DND-41 (cell line): ENCODE data around the gene C18orf63.

Experiments used
- ATAC-seq: fragments of 200-7000 bp; cut with Tn5 transposase; 3 replicates; pipeline ENCODE4 v1.9.1; 2021; ENCODE audit warnings: low read depth; ENCODE audit not compliant: insufficient read depth
- DNase-seq: peaks from one replicate; pipeline ENCODE4 v3.0.0-alpha.2; 2020
- H2AFZ ChIP-seq: 2 replicates; pipeline ENCODE4 v1.6.0; 2012; ENCODE audit warnings: low read depth, low read length
- H3K27ac ChIP-seq: 2 replicates; pipeline ENCODE4 v1.5.1; 2012; ENCODE audit warnings: low read length, inconsistent platforms
- H3K27me3 ChIP-seq: fragments of 200-600 bp; sonication (generic); 2 replicates; pipeline ENCODE4 v1.6.0; 2012; ENCODE audit warnings: low read length, mild to moderate bottlenecking, inconsistent platforms; ENCODE audit not compliant: insufficient read depth, poor library complexity
- H3K36me3 ChIP-seq: 2 replicates; pipeline ENCODE4 v1.5.1; 2012; ENCODE audit warnings: low read length, inconsistent platforms; ENCODE audit not compliant: insufficient read depth
- H3K4me1 ChIP-seq: 2 replicates; pipeline ENCODE4 v1.5.1; 2012; ENCODE audit warnings: mild to moderate bottlenecking, low read length; ENCODE audit not compliant: insufficient read depth
- H3K4me2 ChIP-seq: 2 replicates; pipeline ENCODE4 v1.6.0; 2012; ENCODE audit warnings: mild to moderate bottlenecking, moderate library complexity, low read length, inconsistent platforms; ENCODE audit not compliant: insufficient read depth
- H3K4me3 ChIP-seq, 2 experiments: fragments of 200-600 bp in 1 of 2; shearing (Covaris generic) in 1 of 2; 2 replicates each; pipeline ENCODE4 v1.5.1; 2012 to 2016; ENCODE audit warnings: inconsistent platforms in 2 of 2, low read length in 2 of 2, mild to moderate bottlenecking in 2 of 2, low read depth in 1 of 2, moderate library complexity in 1 of 2
- H3K79me2 ChIP-seq: 2 replicates; pipeline ENCODE4 v1.6.0; 2012; ENCODE audit warnings: low read length, inconsistent platforms; ENCODE audit not compliant: insufficient read depth
- H3K9ac ChIP-seq: 2 replicates; pipeline ENCODE4 v1.6.0; 2012; ENCODE audit warnings: low read depth, mild to moderate bottlenecking, inconsistent platforms, low read length, moderate library complexity
- H3K9me3 ChIP-seq: 2 replicates; pipeline ENCODE4 v1.5.1; 2012; ENCODE audit warnings: low read length, moderate library complexity, mild to moderate bottlenecking, inconsistent platforms; ENCODE audit not compliant: insufficient read depth, severe bottlenecking
- H4K20me1 ChIP-seq: 2 replicates; pipeline ENCODE4 v1.6.0; 2012; ENCODE audit warnings: low read length; ENCODE audit not compliant: insufficient read depth
- CTCF ChIP-seq: IDR thresholded peaks from 2 replicates; pipeline ENCODE4 v1.5.1; 2012; ENCODE audit warnings: borderline replicate concordance, low read length, moderate library complexity, mild to moderate bottlenecking; ENCODE audit not compliant: poor library complexity, severe bottlenecking; ENCODE audit errors: extremely low read depth
- EZH2 ChIP-seq: IDR thresholded peaks from 3 replicates; pipeline ENCODE4 v1.6.1; 2012; ENCODE audit warnings: borderline replicate concordance, low read depth, mild to moderate bottlenecking, moderate library complexity, low read length, inconsistent platforms; ENCODE audit not compliant: severe bottlenecking

C18orf63 gene

GRCh38 chr18:74274700-74275099 is 40.9 kb upstream of the C18orf63 start:
- Histone ChIP-seq H3K4me3 (no peak overlapping the region), H3K4me2 (no peak overlapping the region), H4K20me1 (peaks cover 7% of the 10 kb centered on the region; the same call in 1 of the 2 replicates), H3K27me3 (no peaks in the 10 kb centered on the region), H3K36me3 (no peaks in the 10 kb centered on the region), H3K4me1 (no peaks in the 10 kb centered on the region), H3K9ac (no peak overlapping the region), H3K9me3 (no peaks in the 10 kb centered on the region), H2AFZ (no peak overlapping the region), H3K79me2 (no peaks in the 10 kb centered on the region), H3K27ac (no peak overlapping the region)
- no peak for ATAC-seq
- TF ChIP-seq CTCF (no peak), EZH2 (no peak)
- no peak for DNase-seq

GRCh38 chr18:74275736-74276135 is 39.9 kb upstream of the C18orf63 start:
- Histone ChIP-seq H3K27me3 (no peaks in the 10 kb centered on the region), H3K9me3 (no peaks in the 10 kb centered on the region), H3K79me2 (no peaks in the 10 kb centered on the region), H2AFZ (no peak overlapping the region), H3K27ac (no peak overlapping the region), H3K9ac (no peak overlapping the region), H3K4me2 (no peak overlapping the region), H4K20me1 (peaks cover 4% of the 10 kb centered on the region; the same call in 1 of the 2 replicates), H3K4me1 (no peaks in the 10 kb centered on the region), H3K4me3 (no peak overlapping the region), H3K36me3 (no peaks in the 10 kb centered on the region)
- DNase-seq, result no peak
- ATAC-seq, result no peak
- no peak for TF ChIP-seq EZH2

- Histone ChIP-seq H2AFZ (no peak overlapping the region), H3K27me3 (no peaks in the 10 kb centered on the region), H3K4me2 (no peak overlapping the region), H3K27ac (no peak overlapping the region), H4K20me1 (peaks cover 12% of the 10 kb centered on the region; the same call in 1 of the 2 replicates), H3K9ac (no peak overlapping the region), H3K36me3 (no peaks in the 10 kb centered on the region), H3K79me2 (no peaks in the 10 kb centered on the region), H3K4me1 (no peaks in the 10 kb centered on the region), H3K4me3 (no peak overlapping the region), H3K9me3 (no peaks in the 10 kb centered on the region)
- DNase-seq (no peak), ATAC-seq (no peak)
- TF ChIP-seq CTCF (no peak), EZH2 (no peak)
Measured at GRCh38 chr18:74276609-74277008, 39.0 kb upstream of the C18orf63 start.

GRCh38 chr18:74277296-74277695 is 38.3 kb upstream of the C18orf63 start:
- H3K9ac ChIP-seq, result no peak overlapping the region
- peaks cover 2% of the 10 kb centered on the region; the same call in 1 of the 2 replicates for H3K79me2 ChIP-seq
- DNase-seq (no peak), ATAC-seq (no peak)
- no peak overlapping the region for H2AFZ ChIP-seq
- no peak overlapping the region for H3K4me2 ChIP-seq
- no peaks in the 10 kb centered on the region for H3K9me3 ChIP-seq
- no peaks in the 10 kb centered on the region for H3K4me1 ChIP-seq
- H3K36me3 ChIP-seq, result no peaks in the 10 kb centered on the region
- TF ChIP-seq EZH2 (no peak), CTCF (no peak)
- H3K27ac ChIP-seq, result no peak overlapping the region
- H3K4me3 ChIP-seq, result no peak overlapping the region
- H3K27me3 ChIP-seq, result no peaks in the 10 kb centered on the region
- peaks cover 18% of the 10 kb centered on the region; the same call in 1 of the 2 replicates for H4K20me1 ChIP-seq
